Measurements from ENCODE around the gene GJB6.
"Not testable (repeated sequence)": the region's sequence is repeated elsewhere in the genome, so short reads cannot be mapped to it uniquely, and the experiment has no call there.

Gene GJB6

GRCh38 chr13:20231839-20232555, at the start of gene GJB6:
Gene GJB6, minus strand, starts transcription at chr13:20232319. Its CDS starts 8,839 bp downstream, at chr13:20223480.
- peak; percentile 14 for DNase-seq

DNA sequence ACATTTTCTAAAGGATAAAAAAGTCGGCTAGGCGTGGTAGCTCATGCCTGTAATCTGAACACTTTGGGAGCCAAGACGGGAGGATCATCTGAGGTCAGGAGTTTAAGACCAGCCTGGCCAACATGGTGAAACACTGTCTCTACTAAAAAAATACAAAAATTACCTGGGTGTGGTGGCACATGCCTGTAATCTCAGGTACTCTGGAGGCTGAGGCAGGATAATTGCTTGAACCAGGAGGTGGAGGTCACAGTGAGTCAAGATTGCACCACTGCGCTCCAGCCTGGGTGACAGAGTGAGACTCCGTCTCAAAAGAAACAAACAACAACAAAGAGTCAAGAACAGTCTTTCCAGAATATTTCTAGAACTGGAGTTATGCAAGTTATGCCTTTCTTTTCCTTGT, 44.8 kb upstream of the GJB6 start:
- DNase-seq = not testable (repeated sequence)

- DNase-seq = no peak
Measured at GRCh38 chr13:20274466-20274865, 42.3 kb upstream of the GJB6 start.

GRCh38 chr13:20272588-20273171, 40.6 kb upstream of the GJB6 start:
- no peak for DNase-seq

DNA sequence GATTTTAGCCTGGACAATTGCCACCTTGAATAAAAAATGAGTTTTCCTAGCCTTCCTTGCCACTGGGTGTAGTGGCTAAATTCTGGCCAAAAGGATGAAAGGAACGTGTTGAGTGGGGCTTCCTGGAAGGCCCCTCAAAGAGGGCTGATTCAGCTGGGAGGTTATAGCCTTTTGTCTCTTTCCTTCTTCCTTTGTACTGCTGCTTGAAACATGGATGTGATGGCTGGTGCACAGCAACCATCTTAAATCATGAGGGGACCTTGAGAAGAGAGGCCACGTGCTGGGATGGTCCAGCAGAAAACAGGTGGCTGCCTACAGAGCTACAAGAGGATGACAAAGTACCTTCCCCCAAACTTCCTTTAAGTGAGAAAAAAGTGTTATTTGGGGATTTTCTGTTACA, 40.0 kb upstream of the GJB6 start:
- DNase-seq = no peak

DNA sequence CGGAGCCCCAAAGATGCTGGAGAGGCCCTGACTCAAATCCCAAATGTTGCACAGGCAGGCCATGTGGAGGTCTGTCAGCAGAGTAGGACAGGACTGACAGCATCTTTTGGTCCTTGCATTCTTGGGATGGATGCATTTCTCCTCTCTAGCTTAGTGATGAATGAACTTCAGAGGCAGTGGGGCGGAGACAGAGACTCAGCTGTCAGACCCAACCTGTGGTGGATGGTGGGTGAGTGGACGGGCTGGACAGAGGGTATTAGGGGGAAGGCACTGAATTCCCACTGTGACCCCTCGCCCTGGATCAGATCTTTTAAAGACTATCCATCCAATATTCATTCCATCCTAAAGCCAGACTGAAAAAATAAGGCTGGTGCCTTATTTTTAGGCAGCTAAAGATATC, 39.3 kb upstream of the GJB6 start:
- no peak for DNase-seq

GRCh38 chr13:20270163-20270865, 38.2 kb upstream of the GJB6 start:
- DNase-seq = no peak

DNA sequence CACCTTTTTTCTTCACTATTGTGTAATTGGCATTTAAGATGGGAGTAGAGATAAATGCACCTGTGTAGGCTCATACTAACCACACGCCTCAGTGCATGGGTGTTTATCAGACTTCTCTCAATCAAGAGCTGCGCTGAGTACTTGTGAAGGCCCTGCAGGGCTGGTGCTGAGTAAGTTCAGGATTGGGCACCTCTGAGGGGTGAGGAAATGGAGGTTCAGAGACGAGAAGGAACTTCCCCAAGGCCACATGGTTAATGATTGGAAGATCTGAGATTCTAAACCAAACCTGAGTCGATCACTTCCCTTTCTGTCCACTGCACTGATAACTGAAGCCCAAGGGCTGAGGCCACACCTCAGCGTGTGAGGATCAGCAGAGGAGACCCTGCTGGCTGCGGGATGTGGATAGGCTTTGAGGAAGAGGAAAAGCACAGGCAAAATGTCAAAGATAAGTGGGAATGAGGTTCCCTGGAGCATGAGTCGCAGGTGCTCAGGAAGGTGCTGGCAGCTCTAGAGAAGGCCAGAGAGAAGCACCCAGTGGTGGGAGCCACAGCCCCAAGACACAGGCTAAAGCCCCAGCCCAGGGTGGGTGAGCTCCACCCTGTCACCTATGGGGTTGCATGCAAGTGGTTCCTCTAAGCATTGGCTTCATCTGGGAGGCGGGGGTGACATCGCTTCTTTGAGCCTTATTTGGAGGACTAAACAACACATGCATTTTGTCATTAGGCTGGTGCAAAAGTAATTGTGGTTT, 32.3 kb upstream of the GJB6 start:
- DNase-seq = no peak

DNA sequence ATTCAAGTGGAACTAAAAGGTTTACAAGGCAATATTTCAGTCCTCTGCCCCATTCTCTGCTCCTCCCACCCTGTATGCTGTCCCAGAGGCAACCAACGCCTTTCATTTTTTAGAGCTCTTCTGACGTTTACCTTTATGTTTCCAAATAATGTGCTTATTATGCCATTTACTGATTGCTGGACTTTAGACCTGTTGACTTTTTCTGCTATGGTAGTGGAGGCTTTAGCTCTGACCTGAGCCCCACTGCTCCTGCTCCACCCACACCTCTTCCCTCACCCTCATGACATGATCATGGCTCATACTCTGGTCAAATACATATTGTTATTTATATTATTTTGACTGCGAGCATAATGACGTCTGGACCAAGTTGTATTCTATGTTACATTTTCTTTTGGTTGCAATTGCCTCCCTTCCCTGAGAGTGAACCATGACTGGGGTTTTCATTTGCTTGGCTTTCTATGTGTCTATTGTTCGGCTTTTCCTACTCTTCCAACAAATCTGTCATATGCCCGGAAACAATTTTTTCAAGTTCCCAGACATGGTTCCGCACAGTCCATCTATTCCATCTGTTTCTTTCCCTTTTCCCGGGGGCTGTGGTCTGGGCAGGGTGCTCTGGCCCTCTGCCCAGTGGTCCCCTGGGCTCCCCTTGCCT, 31.4 kb upstream of the GJB6 start:
- no peak for DNase-seq

DNA sequence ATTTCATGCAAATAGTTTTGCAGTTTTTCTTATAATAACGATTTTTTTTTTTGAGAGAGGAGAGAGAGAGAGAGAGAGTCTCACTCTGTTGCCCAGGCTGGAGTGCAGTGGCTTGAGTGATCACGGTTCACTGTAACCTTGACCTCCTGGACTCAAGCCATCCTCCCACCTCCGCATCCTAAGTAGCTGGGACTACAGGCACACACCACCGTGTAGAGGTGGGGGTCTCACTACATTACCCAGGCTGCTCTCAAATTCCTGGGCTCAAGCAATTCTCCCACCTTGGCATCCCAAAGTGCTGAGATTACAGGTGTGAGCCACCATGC, 26.8 kb upstream of the GJB6 start:
- DNase-seq = no peak

GRCh38 chr13:20258208-20258962, 26.3 kb upstream of the GJB6 start:
- DNase-seq = no peak

DNA sequence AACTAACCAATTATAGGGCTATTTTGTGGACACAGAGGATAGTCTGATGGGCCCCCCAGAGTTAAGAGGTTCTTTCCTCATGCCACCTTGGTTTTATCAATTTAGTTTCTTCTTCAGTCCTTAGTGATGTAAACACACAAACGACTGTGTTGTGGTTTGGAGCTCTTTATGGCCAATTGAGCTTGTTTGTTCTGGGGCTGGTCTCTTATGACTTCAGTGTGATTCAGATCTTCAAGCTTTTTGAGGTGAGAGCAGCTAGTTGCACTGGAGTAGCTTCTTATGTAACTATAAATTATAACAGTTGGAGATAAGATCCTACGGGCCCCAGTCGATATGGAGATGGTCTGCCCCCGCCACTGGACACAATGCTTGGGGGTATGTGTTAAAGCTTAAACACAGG, 22.0 kb upstream of the GJB6 start:
- no peak for DNase-seq

DNA sequence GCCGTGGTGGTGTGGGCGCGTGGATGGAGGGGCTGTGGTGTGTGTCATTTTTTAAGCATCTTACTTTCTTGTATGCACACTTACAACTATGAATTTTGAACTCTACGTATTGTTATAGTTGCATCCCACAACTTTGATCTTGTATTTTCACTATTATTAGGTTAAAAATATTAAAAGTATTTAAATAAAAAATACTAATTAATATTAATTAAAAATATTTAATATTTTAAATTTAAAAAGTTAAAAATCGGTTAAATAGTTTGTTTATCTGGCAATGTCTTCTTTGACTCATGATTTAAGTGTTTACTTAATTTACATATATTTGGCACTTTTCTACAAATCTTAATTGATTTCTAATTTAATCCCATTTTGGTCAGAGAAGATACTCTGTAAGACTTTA, 17.8 kb upstream of the GJB6 start:
- no peak for DNase-seq

DNA sequence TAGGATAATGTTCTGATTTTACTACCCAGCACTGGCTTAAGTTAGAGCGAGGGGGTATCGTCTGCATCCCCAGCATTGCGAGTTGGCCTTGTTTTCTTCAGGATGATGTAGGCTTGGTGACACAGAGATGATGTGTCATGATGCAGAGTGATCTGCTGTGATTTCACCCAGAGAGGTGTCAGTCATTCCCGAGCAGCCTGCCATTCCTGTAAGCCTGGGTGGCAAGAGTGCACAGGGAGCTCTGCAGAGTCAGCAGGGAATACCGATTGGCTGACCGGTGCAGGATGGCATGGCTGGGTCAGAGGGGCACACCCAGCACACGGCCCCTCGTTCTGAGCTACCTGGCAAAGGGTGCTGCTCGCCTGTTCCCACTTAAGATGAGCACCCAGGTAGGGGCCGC, 15.8 kb upstream of the GJB6 start:
- no peak for DNase-seq

DNA sequence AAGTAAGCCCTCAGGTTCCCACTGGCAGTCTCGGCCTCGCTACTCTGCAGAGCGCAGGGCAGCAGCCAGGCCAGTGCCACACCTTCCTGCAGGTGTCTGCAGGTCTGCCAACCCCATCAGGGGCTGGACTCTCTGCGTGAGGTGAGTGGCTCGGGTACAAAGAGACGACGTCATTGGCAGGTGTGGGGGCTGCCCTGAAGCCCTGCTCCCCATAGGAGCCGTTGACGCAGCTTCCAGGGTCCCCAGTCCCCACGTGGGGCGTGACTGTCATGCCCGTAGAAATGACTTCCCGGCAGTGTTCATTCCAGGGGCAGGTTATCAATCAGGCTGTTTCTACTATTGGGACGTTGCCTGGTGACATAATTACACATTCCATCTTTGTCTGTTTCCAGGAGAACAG, 15.3 kb upstream of the GJB6 start:
- no peak for DNase-seq

DNA sequence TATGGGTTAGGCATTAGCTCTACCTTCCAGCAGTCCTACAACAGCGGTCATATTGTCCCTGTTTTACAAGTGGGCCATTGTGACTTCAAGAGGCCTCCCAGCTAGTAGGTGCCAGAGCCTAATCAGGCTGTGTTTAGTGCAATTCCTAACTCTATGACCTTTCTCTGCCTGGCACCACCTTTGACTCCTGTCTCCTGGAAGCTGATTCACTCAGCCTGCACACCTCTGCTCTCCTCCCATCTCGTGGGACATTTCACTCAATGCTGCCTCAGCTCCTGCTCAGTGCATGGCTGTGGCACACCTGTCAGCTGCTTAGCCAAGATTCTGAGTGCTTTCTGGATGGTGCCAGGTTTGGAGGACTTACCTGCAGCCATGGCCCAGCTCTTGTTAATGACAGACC, 9.5 kb upstream of the GJB6 start:
- DNase-seq = no peak

- DNase-seq = no peak
Measured at GRCh38 chr13:20239748-20240147, 7.6 kb upstream of the GJB6 start.

DNA sequence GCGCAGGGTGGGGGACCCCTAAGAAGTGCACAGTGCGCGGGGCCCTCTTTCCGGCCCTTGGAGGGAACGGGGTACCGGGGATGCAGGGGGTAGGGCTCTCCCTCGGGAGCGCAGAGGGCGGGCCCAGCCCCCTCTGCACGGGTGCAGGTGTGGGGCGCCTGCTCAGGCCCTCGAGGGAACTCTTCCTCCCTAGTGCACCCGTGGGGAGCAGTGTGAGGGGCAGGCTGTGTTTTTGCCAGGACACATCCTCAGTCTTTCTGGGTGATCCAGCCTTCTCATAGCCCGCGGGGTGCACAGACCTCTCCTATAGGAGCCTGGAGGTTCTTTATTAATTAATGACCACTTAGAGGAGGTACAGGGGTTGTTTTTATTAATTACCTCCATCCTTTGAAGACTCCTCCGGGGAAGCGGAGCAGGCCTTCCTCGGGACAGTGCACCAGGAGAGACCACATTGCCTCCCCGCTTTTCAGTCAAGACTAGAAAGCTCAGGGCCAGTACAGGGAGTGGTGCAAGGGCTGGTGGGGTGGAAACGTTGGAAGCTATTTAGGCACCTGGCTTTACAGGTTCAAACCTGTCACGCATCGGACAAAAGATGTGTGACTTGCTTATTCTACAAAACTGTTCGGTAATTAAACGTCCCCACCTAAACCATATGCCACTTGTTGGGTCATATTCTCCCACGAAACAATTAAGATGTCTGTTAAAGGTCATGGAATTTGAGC, 598 bp upstream of the GJB6 start:
- no peak for DNase-seq

GRCh38 chr13:20230913-20231838, 943 bp downstream of the GJB6 start:
- DNase-seq = peak; percentile 23

GRCh38 chr13:20227730-20228129, 4.4 kb downstream of the GJB6 start:
- DNase-seq = no peak

GRCh38 chr13:20227288-20227687, 4.8 kb downstream of the GJB6 start:
- DNase-seq = no peak

Data from CD4-positive, alpha-beta T cell treated with Interleukin-10 for 1 hour (primary cell).